M059J (cell line): ENCODE measurements around the gene TDRD12. TPM values are rescaled to one million over a fixed set of nuclear protein-coding genes. Genes with fewer than 3 reads are reported as not detected.

ENCODE experiments used
- DNase-seq: peaks from one replicate; pipeline ENCODE4 v3.0.0-alpha.2; 2012; ENCODE audit warnings: low read depth
- total RNA-seq: library from RNA; depleted of rRNA; stranded (reverse); fragments of >200 nt; shearing (Covaris generic); gene quantifications from 2 replicates; pipeline ENCODE4 v1.2.3, GENCODE V29; 2014; rRNA removed

The TDRD12 gene, protein sequence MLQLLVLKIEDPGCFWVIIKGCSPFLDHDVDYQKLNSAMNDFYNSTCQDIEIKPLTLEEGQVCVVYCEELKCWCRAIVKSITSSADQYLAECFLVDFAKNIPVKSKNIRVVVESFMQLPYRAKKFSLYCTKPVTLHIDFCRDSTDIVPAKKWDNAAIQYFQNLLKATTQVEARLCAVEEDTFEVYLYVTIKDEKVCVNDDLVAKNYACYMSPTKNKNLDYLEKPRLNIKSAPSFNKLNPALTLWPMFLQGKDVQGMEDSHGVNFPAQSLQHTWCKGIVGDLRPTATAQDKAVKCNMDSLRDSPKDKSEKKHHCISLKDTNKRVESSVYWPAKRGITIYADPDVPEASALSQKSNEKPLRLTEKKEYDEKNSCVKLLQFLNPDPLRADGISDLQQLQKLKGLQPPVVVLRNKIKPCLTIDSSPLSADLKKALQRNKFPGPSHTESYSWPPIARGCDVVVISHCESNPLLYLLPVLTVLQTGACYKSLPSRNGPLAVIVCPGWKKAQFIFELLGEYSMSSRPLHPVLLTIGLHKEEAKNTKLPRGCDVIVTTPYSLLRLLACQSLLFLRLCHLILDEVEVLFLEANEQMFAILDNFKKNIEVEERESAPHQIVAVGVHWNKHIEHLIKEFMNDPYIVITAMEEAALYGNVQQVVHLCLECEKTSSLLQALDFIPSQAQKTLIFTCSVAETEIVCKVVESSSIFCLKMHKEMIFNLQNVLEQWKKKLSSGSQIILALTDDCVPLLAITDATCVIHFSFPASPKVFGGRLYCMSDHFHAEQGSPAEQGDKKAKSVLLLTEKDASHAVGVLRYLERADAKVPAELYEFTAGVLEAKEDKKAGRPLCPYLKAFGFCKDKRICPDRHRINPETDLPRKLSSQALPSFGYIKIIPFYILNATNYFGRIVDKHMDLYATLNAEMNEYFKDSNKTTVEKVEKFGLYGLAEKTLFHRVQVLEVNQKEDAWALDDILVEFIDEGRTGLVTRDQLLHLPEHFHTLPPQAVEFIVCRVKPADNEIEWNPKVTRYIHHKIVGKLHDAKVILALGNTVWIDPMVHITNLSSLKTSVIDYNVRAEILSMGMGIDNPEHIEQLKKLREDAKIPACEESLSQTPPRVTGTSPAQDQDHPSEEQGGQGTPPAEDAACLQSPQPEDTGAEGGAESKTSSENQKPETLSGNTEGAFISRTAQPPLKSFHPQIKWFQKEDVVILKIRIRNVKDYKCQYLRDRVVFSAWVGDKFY (N-terminal part only)
- 0.05 and 0.12 TPM in 2 replicates for total RNA-seq

DNA sequence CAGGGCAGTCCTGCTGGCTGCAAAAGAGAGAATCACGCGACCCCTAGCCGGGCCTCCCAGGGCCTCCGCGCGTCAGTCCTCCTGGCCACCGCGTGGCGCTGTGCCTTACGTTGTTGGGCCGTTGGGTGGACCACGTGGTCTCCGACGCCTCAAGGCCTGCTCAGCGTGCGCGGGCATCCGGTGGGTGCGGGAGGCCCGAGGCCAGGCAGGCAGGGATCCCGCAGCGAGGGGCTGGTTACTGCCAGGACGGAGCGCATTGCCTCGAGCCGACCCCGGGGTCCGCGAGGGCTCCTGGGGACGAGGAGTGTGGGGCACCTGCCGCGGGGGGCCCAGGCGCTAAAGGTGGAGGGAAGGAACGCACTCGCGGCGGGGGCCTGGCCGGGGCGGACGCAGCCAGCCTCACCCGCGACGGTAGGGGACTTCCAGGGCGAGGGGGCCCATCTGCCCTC lies at the start of gene TDRD12:
TSS of gene TDRD12 (plus strand) at position 157 of the 449 bp plus-strand sequence. CDS start 306 bp downstream, outside the sequence.
- DNase-seq, result no peak

- DNase-seq, result no peak
These were observed 47.5 kb upstream of the TDRD12 start for GRCh38 chr19:32671883-32672593.

GRCh38 chr19:32672841-32673240 lies 46.7 kb upstream of the TDRD12 start:
- no peak for DNase-seq

GRCh38 chr19:32673573-32673972 lies 46.0 kb upstream of the TDRD12 start:
- DNase-seq, result no peak

DNA sequence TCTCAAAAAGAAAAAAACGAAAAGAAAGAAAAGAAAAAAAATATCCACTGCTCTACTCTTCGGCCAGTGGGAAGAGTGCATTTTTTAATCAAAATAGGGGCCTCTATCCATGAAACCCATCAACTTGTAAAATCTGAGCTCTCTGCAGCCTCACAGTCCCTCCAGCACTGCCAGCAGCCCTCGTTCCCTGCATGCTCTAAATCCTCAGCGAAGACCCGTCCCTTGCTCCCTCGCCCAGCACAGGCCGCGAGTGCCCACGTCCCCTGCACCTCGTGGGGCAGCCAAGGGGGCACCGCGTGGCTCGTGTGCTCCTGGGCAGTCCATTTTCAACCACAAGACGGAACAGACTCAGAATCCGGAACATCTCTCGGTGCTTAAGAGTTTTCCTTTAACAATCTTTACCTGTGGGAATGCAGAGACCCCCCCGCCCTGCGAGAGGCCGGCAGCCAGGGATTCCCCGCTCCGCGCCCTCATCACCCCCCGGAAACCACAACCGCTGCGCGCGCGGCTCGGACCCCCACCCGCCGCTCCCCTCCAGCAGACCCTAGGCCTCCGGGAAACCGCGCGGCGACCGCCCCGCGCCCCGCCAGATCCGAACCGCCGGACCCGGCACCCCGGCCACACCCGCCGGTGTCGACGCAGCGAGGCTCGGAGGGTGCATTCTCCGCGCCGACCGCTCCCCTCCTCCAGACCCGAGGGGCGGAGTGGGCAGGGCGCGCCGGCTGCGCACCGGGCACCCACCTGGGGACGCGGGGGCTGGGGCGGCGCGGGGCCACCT lies 45.2 kb upstream of the TDRD12 start:
- DNase-seq, result peak; percentile 9

DNA sequence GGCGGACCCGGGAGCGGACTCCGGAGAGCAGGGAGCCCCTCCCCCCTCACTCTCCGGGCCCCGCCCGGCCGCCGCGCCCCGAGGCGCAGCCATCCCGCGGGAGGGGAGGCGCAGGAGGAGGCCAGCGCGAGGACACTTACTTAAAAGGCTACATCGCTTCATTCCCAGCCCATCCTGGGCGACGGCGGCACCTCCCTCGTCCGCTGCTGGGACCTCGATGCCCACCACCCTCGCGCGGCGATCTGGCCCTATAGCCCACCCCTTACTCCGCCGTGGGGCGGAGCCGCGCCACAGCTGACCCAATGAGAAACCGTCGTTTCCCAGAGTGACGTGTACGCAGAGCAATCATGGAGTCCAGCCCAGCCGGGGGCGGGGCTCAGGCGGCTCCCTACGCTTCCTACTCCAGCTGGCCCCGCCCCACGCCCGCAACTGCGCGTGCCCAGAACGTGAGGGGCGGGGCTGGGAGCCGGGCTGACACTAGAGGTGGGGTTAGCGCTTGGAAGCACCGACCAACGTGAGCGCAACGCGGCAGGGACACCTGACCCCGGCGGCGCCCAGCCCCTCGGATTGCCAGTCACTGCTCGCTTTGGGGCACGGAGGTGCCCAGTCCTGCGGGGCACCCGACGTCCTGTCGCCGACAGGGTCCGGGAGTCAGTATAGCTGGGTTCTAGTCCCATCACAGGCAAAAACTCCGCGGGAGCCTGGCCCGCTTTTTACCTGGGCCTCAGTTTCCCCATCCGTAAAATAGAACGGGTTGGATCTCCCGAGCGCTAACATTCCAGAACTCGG lies 44.4 kb upstream of the TDRD12 start, which contains the start of gene ANKRD27:
TSS of gene ANKRD27 (minus strand) at position 250 of the 789 bp plus-strand sequence. CDS start 16,165 bp downstream, outside the sequence.
- DNase-seq, result peak; percentile 97

DNA sequence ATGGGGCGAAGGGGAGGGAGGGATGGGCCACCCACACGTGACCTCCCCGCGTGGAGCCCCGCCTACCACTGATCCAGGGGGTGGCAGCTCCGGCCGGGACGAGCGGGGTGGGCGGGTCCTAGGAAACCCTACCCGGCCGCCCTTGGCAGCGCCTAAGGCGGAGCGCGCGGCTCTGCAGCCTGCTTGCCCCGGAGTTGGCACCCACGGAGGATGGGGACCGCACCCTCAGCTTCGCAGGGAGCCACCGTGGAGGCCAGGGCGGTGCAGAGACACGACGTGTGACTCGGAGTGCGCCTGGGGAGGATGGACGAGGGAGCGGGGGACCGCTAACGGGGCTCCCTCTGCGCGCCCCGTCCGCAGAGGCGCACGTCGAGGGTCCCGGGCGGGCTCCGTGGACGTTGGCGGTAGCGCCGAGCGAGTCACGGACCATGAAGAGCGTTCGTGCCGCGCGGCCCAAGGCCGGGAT lies 43.8 kb upstream of the TDRD12 start, which contains the start of gene RGS9BP:
TSS of gene RGS9BP (plus strand) at position 129 of the 466 bp plus-strand sequence. CDS start 416 bp downstream, outside the sequence.
- peak; percentile 74 for DNase-seq

- no peak for DNase-seq
These were observed 43.2 kb upstream of the TDRD12 start for GRCh38 chr19:32676186-32676894.

DNA sequence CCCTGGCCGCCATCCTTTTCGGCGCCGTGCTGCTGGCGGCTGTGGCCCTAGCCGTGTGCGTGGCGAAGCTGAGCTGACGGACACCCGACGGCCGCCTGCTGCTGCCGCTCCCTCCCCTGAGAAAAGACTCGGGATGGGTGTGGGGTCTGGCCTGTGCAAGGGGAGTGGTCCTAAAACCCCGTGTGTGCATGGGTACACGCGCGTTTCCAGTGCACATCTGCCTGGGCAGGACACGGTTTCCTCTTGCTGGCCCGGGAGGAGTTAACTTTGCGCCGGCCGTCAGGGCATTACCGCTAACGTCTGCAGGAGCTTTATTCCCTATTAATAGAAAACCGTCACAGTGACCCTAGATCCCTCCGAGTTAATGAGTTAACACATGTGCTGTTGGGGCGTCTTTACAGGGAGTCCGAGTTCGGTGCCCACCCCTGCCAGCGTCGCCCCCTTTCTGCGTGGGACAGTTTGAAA lies 42.6 kb upstream of the TDRD12 start:
- DNase-seq, result no peak

DNA sequence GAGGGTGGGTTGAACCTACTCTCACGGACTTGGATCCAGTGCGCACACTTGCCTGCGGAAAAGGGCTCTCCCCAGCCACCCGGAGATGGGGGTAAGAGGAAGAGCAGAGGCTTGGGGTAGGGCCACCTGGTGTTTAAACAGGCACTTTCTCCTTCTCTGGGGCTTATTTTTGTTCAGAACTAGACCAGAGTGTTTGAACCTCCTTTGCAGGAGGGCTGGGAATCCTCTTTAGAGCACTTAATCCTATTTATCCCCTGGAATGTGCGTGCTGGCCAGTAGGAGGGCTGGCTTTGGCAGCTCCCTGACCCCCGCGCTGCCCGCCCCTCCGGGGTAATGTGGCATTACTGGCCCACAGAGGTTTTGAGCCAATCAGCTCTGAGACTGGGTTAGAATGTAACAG lies 41.9 kb upstream of the TDRD12 start:
- no peak for DNase-seq

GRCh38 chr19:32680986-32681385 lies 38.6 kb upstream of the TDRD12 start:
- no peak for DNase-seq

- no peak for DNase-seq
These were observed 37.2 kb upstream of the TDRD12 start for GRCh38 chr19:32682317-32682716.

- DNase-seq, result no peak
These were observed 32.6 kb upstream of the TDRD12 start for GRCh38 chr19:32686847-32687475.

DNA sequence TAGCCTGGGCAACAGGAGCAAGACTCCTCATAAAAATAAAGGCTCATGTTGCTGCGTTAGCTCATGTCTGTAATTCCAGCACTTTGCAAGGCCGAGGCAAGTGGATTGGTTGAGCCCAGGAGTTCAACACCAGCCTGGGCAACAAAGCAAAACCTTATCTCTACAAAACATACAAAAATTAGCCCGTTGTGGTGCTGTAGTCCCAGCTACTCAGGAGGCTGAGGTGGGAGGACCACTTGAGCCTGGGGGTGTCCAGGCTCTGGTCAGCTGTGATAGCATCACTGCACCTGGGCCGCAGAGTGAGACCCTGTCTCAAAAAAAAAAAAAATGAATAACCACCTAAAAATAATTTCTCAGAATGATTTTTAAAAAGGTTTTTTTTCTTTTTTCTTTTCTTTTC lies 31.9 kb upstream of the TDRD12 start:
- DNase-seq, result no peak

DNA sequence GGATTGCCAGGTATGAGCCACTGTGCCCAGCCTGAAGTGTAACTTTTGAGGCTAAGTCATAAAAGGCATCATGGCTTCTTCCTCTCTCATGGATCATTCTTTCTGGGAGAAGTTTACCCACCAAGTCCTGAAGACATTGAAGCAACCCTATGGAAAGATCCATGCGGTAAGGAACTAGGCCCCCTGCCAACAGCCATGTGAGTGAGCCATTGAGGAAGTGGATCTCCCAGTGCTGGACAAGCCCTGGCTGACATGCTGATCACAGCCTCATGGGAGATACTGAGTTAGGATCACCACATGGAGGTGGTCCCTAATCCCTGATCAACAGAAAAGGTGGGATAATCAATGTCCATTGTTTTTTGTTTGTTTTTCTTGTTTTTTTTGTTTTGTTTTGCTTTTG lies 31.3 kb upstream of the TDRD12 start:
- no peak for DNase-seq

DNA sequence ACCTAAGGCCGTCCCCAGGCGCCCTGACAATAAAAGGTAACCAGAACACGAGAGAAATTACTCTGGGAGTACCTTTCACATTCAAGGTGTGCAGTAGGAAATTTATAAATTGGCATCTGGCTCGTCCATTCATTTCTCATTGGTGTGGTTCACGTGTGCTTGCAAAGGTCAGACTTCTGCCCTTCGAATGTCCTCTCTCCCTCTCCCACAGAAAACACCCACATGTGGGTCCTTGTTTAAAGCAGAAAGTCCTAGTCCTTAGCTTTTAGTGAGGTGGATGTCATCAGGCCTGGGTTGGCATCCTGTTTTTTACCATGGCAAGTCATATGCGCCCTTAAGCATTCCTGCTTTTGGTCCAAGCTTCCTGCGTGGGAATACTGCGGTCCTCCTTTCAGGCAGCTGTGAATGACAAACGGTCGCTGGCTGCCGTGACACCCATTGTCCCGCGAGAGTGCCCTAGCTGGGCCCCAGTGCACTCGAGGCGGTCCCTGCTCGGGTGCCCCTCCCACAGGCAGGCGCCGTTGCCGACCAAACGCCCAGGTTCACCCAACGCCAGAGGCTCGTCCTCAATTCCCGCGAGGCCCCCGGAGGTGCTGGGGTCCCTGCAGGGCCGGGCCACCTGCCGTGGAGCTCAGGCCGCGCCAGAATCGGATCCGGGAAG lies 28.1 kb upstream of the TDRD12 start, which contains the start of gene NUDT19:
TSS of gene NUDT19 (plus strand) at position 531 of the 661 bp plus-strand sequence. CDS start 140 bp downstream, outside the sequence.
- peak; percentile 89 for DNase-seq
